Activated CD8-positive, alpha-beta memory T cell treated with anti-CD3 and anti-CD28 coated beads for 48 hours (primary cell): ENCODE measurements around the gene SH2D6.

Experiments
- DNase-seq, 3 experiments: peaks; one replicate each; pipeline ENCODE4 v3.0.0-alpha.2; 2020; ENCODE audit warnings: low read depth in 2 of 3, low spot score in 2 of 3

The SH2D6 gene

GRCh38 chr2:85421260-85422071, 3.0 kb downstream of the SH2D6 start:
- DNase-seq, result no peak

GRCh38 chr2:85422072-85422457, 3.6 kb downstream of the SH2D6 start:
- DNase-seq, result no peak

GRCh38 chr2:85423525-85423924, 5.0 kb downstream of the SH2D6 start:
- DNase-seq, result no peak

GRCh38 chr2:85425588-85425987, 7.1 kb downstream of the SH2D6 start:
- no peak for DNase-seq

- DNase-seq, result no peak
These were observed 8.9 kb downstream of the SH2D6 start for GRCh38 chr2:85427300-85427835.

- no peak for DNase-seq
These were observed 9.9 kb downstream of the SH2D6 start for GRCh38 chr2:85428343-85428881.

GRCh38 chr2:85429213-85429923, 10.9 kb downstream of the SH2D6 start:
- DNase-seq, result no peak

GRCh38 chr2:85429924-85430289, 11.4 kb downstream of the SH2D6 start:
- no peak for DNase-seq

- DNase-seq, result no peak
These were observed 12.4 kb downstream of the SH2D6 start for GRCh38 chr2:85430752-85431569.

- DNase-seq, result no peak
These were observed 13.2 kb downstream of the SH2D6 start for GRCh38 chr2:85431570-85432205.

- no peak for DNase-seq
These were observed 15.1 kb downstream of the SH2D6 start for GRCh38 chr2:85433511-85434089.

GRCh38 chr2:85434696-85435095, 16.2 kb downstream of the SH2D6 start:
- no peak for DNase-seq

- no peak for DNase-seq
These were observed 16.9 kb downstream of the SH2D6 start for GRCh38 chr2:85435220-85435958.

GRCh38 chr2:85435981-85436835, 17.7 kb downstream of the SH2D6 start:
- no peak for DNase-seq

GRCh38 chr2:85436836-85437487, 18.4 kb downstream of the SH2D6 start:
- DNase-seq, result no peak

GRCh38 chr2:85437488-85438200, 19.1 kb downstream of the SH2D6 start:
- peak in 2 of 3 experiments; percentile 42 to 67 for DNase-seq

- DNase-seq, result no peak
These were observed 19.9 kb downstream of the SH2D6 start for GRCh38 chr2:85438201-85439024.
